ENCODE measurements around the gene ADAMTSL1.

The ADAMTSL1 gene

GRCh38 chr9:18799428-18799827 is 325.5 kb downstream of the ADAMTSL1 start (continued):
- TF ChIP-seq, protein P1, sequence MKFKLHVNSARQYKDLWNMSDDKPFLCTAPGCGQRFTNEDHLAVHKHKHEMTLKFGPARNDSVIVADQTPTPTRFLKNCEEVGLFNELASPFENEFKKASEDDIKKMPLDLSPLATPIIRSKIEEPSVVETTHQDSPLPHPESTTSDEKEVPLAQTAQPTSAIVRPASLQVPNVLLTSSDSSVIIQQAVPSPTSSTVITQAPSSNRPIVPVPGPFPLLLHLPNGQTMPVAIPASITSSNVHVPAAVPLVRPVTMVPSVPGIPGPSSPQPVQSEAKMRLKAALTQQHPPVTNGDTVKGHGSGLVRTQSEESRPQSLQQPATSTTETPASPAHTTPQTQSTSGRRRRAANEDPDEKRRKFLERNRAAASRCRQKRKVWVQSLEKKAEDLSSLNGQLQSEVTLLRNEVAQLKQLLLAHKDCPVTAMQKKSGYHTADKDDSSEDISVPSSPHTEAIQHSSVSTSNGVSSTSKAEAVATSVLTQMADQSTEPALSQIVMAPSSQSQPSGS (tag by site-specific recombination; IDR thresholded peaks at IDR 0.05; ENCODE audit: low read depth) = peak; percentile 70
- TF ChIP-seq ZBTB17 (tag by site-specific recombination; IDR thresholded peaks at IDR 0.05) = 0 out of 2 replicates have a peak, but pooled peaks have one; percentile 40
- TF ChIP-seq ZNF677 (tag by site-specific recombination; IDR thresholded peaks at IDR 0.05) = no peak
- no peak for TF ChIP-seq ZSCAN18 (tag by site-specific recombination; IDR thresholded peaks at IDR 0.05)

GRCh38 chr9:18800579-18800978 is 326.6 kb downstream of the ADAMTSL1 start:
- POLR2A ChIA-PET = interaction anchor here (0.7 kb wide), 1 partner anchor 176 kb away, joined by 4 read pairs; no protein-coding TSS in a partner anchor
- Histone ChIP-seq H3K4me1 (ENCODE audit: control insufficient read depth, insufficient read depth, low read length) (no peaks in the 10 kb centered on the region), H3K4me3 (ENCODE audit: low read depth, low read length) (no peak overlapping the region), H3K36me3 (ENCODE audit: control insufficient read depth in 2 of 2, insufficient read depth in 1 of 2, low read length in 2 of 2) (no peaks in the 10 kb centered on the region), H3K27ac (ENCODE audit: extremely low read depth, low read depth, low read length) (no peak overlapping the region), H3K9me3 (ENCODE audit: control insufficient read depth, insufficient read depth, low read depth, low read length) (no peaks in the 10 kb centered on the region)
- CTCF ChIA-PET = interaction anchor here (0.6 kb wide), 2 partner anchors 101 to 264 kb away, joined by 4 to 5 read pairs; no protein-coding TSS in a partner anchor
- TF ChIP-seq BCL11A (tag by site-specific recombination; IDR thresholded peaks at IDR 0.05; ENCODE audit: low read depth) = no peak
- TF ChIP-seq ZNF654 (tag by site-specific recombination; IDR thresholded peaks at IDR 0.05; ENCODE audit: low read depth) = no peak
- TF ChIP-seq ZNF202 (tag by site-specific recombination; IDR thresholded peaks at IDR 0.05; ENCODE audit: borderline replicate concordance) = no peak
- no peak for TF ChIP-seq ZBTB49 (tag by site-specific recombination; IDR thresholded peaks at IDR 0.05; ENCODE audit: low read depth)
- TF ChIP-seq KLF1 (tag by site-specific recombination; IDR thresholded peaks at IDR 0.05) = no peak

DNA sequence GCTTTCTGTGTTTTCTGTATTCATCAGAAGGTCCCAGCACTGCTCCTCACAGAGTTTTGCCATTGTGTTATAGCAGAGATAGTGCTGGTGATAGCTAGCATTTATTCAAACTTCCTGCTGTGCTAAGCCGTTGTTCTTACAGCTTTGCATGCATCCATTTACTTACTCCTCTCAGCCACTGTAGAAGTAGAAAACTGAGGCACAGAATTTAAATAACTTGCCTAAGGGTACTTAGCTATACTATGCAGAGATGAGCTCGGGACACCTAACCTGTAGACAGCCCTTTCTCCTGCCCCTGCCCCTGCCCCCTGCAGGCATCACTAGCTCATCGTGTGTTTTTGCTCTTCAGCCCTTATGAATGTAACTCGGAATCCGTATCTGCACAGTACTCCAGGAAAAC is 331.4 kb downstream of the ADAMTSL1 start:
- H3K9me3 ChIP-seq (ENCODE audit: control insufficient read depth, insufficient read depth, low read depth, low read length) = no peaks in the 10 kb centered on the region
- H3K4me3 ChIP-seq (ENCODE audit: low read depth, low read length) = no peak overlapping the region
- H3K27ac ChIP-seq (ENCODE audit: extremely low read depth, low read depth, low read length) = no peak overlapping the region
- no peak for TF ChIP-seq ZNF623 (tag by site-specific recombination; IDR thresholded peaks at IDR 0.05)
- no peak for TF ChIP-seq ZNF645 (tag by site-specific recombination; IDR thresholded peaks at IDR 0.05)
- peak; percentile 45; the same call in 1 of the 2 replicates for TF ChIP-seq ZNF23 (tag by site-specific recombination; IDR thresholded peaks at IDR 0.05; ENCODE audit: borderline replicate concordance)
- H3K36me3 ChIP-seq (ENCODE audit: control insufficient read depth in 2 of 2, insufficient read depth in 1 of 2, low read length in 2 of 2) = no peaks in the 10 kb centered on the region
- H3K4me1 ChIP-seq (ENCODE audit: control insufficient read depth, insufficient read depth, low read length) = no peaks in the 10 kb centered on the region
- POLR2A ChIA-PET = no interaction called here
- CTCF ChIA-PET = interaction anchor here (0.9 to 1.0 kb wide), 2 partner anchors 51 to 71 kb away, joined by 4 to 5 read pairs; no protein-coding TSS in a partner anchor
